Neural cell (in vitro differentiated cells): ENCODE measurements around the gene KREMEN1. TPM values are rescaled to one million over a fixed set of nuclear protein-coding genes. Genes with fewer than 3 reads are reported as not detected.

Experiments used
- H2AFZ ChIP-seq: fragments of 200-600, 300-800 bp; sonication (generic), shearing (Covaris generic); 2 replicates; pipeline ENCODE4 v1.6.0; 2014; ENCODE audit warnings: low read depth, mild to moderate bottlenecking, antibody characterized with exemption, low read length, moderate library complexity
- H3F3A ChIP-seq: fragments of 200-600 bp; shearing (Covaris generic); 2 replicates; pipeline ENCODE4 v1.6.1; 2016; ENCODE audit warnings: mild to moderate bottlenecking, moderate library complexity, mixed read lengths, antibody characterized with exemption, low read length; ENCODE audit not compliant: insufficient read depth, poor library complexity, severe bottlenecking
- H3K27ac ChIP-seq: fragments of 200-600, 300-800 bp; sonication (generic), shearing (Covaris generic); 2 replicates; pipeline ENCODE4 v1.5.1; 2014; ENCODE audit warnings: mild to moderate bottlenecking, low read length, moderate library complexity
- H3K27me3 ChIP-seq: fragments of 300-800, 200-600 bp; sonication (generic), shearing (Covaris generic); 2 replicates; pipeline ENCODE4 v1.6.0; 2014; ENCODE audit warnings: mild to moderate bottlenecking, low read depth, low read length, moderate library complexity; ENCODE audit not compliant: insufficient read depth
- H3K36me3 ChIP-seq: fragments of 300-800, 200-600 bp; sonication (generic), shearing (Covaris generic); 2 replicates; pipeline ENCODE4 v1.5.1; 2014; ENCODE audit warnings: mild to moderate bottlenecking, antibody characterized with exemption, low read length, moderate library complexity; ENCODE audit not compliant: insufficient read depth
- H3K4me2 ChIP-seq: fragments of 300-800, 200-600 bp; sonication (generic), shearing (Covaris generic); 2 replicates; pipeline ENCODE4 v1.6.0; 2014; ENCODE audit warnings: mild to moderate bottlenecking, low read length
- H3K4me3 ChIP-seq: fragments of 300-800, 200-600 bp; sonication (generic), shearing (Covaris generic); 2 replicates; pipeline ENCODE4 v1.5.1; 2014; ENCODE audit warnings: mild to moderate bottlenecking, low read length, moderate library complexity
- H3K79me2 ChIP-seq: fragments of 200-600 bp; shearing (Covaris generic); replicated peaks from 2 replicates; pipeline ENCODE4 v1.6.0; 2014; ENCODE audit warnings: mild to moderate bottlenecking, low read length, moderate library complexity; ENCODE audit not compliant: insufficient read depth
- H3K9ac ChIP-seq: fragments of 300-800, 200-600 bp; sonication (generic), shearing (Covaris generic); 2 replicates; pipeline ENCODE4 v1.6.1; 2016; ENCODE audit warnings: mild to moderate bottlenecking, low read length, mixed read lengths
- H3K9me2 ChIP-seq: fragments of 200-600 bp; shearing (Covaris generic); 2 replicates; pipeline ENCODE4 v1.6.1; 2016; ENCODE audit warnings: mild to moderate bottlenecking, low read length, mixed read lengths; ENCODE audit not compliant: insufficient read depth
- H3K9me3 ChIP-seq: fragments of 200-600, 300-800 bp; sonication (generic), shearing (Covaris generic); 2 replicates; pipeline ENCODE4 v1.6.1; 2016; ENCODE audit warnings: mild to moderate bottlenecking, mixed run types, low read length, moderate library complexity, mixed read lengths
- H4K20me1 ChIP-seq: fragments of 200-600 bp; shearing (Covaris generic); 2 replicates; pipeline ENCODE4 v1.6.1; 2016; ENCODE audit warnings: mild to moderate bottlenecking, mixed run types; ENCODE audit not compliant: insufficient read depth
- CTCF ChIP-seq: fragments of 450-650 bp; IDR thresholded peaks from 2 replicates; pipeline ENCODE4 v1.5.1; 2014; ENCODE audit warnings: antibody characterized with exemption, mild to moderate bottlenecking, moderate library complexity; ENCODE audit not compliant: poor library complexity, severe bottlenecking
- EP300 ChIP-seq: fragments of 450-650 bp; conservative IDR thresholded peaks from 2 replicates; pipeline ENCODE4 v1.6.1; 2014; ENCODE audit warnings: antibody characterized with exemption, mild to moderate bottlenecking, moderate library complexity; ENCODE audit not compliant: poor library complexity, severe bottlenecking
- EZH2 ChIP-seq: fragments of 200-600, 300-800 bp; shearing (Covaris generic), sonication (generic); IDR thresholded peaks from 2 replicates; pipeline ENCODE4 v1.6.1; 2014; ENCODE audit warnings: antibody characterized with exemption, low read length, borderline replicate concordance, mild to moderate bottlenecking; ENCODE audit not compliant: insufficient read depth, poor library complexity, severe bottlenecking
- MXI1 ChIP-seq: fragments of 450-650 bp; conservative IDR thresholded peaks from 2 replicates; pipeline ENCODE4 v1.6.1; 2014; ENCODE audit warnings: antibody characterized with exemption, mild to moderate bottlenecking; ENCODE audit not compliant: poor library complexity, severe bottlenecking
- POLR2AphosphoS5 ChIP-seq: IDR thresholded peaks from 2 replicates; pipeline ENCODE4 v1.6.1; 2012
- RAD21 ChIP-seq: fragments of 450-650 bp; conservative IDR thresholded peaks from 2 replicates; pipeline ENCODE4 v1.6.1; 2014; ENCODE audit warnings: antibody characterized with exemption, mild to moderate bottlenecking, moderate library complexity
- REST ChIP-seq: IDR thresholded peaks from 2 replicates; pipeline ENCODE4 v1.6.1; 2012; ENCODE audit warnings: borderline replicate concordance
- SMC3 ChIP-seq: fragments of 450-650 bp; conservative IDR thresholded peaks from 2 replicates; pipeline ENCODE4 v1.6.1; 2014; ENCODE audit warnings: antibody characterized with exemption, mild to moderate bottlenecking, moderate library complexity; ENCODE audit not compliant: poor library complexity
- TAF1 ChIP-seq: IDR thresholded peaks from 2 replicates; pipeline ENCODE4 v1.6.1; 2012; ENCODE audit warnings: low read depth
- polyA plus RNA-seq: library from polyadenylated mRNA; depleted of rRNA; stranded (reverse); fragments of >200 nt; gene quantifications from 2 replicates; pipeline ENCODE4 v1.2.3, GENCODE V29; 2014

The KREMEN1 gene
- polyA plus RNA-seq, 1 donor from 2014 or later = 3.3 TPM

GRCh38 chr22:29098296-29098695 lies 25.5 kb downstream of the KREMEN1 start:
- no peak overlapping the region for H3K9ac ChIP-seq
- H3K27ac ChIP-seq = no peak overlapping the region
- H4K20me1 ChIP-seq = no peaks in the 10 kb centered on the region
- H2AFZ ChIP-seq = no peak overlapping the region
- no peak overlapping the region for H3K4me3 ChIP-seq
- no peaks in the 10 kb centered on the region for H3K36me3 ChIP-seq
- no peaks in the 10 kb centered on the region for H3K9me3 ChIP-seq
- no peaks in the 10 kb centered on the region for H3K9me2 ChIP-seq
- no peak for TF ChIP-seq POLR2AphosphoS5
- TF ChIP-seq EP300 = no peak
- no peak for TF ChIP-seq EZH2
- H3K27me3 ChIP-seq = no peaks in the 10 kb centered on the region
- no peaks in the 10 kb centered on the region for H3K79me2 ChIP-seq
- H3K4me2 ChIP-seq = no peak overlapping the region
- H3F3A ChIP-seq = no peaks in the 10 kb centered on the region

GRCh38 chr22:29102300-29102699 lies 29.5 kb downstream of the KREMEN1 start:
- Histone ChIP-seq H3K9me3 (no peaks in the 10 kb centered on the region), H2AFZ (no peak overlapping the region), H3K27ac (no peak overlapping the region), H3K27me3 (no peaks in the 10 kb centered on the region), H3K4me3 (no peak overlapping the region), H3K36me3 (no peaks in the 10 kb centered on the region), H4K20me1 (no peaks in the 10 kb centered on the region), H3K79me2 (no peaks in the 10 kb centered on the region), H3K9me2 (no peaks in the 10 kb centered on the region), H3K9ac (no peak overlapping the region), H3F3A (no peaks in the 10 kb centered on the region), H3K4me2 (no peak overlapping the region)
- TF ChIP-seq SMC3 (no peak), EZH2 (no peak), RAD21 (no peak), TAF1 (no peak), CTCF (no peak), MXI1 (no peak), EP300 (no peak), POLR2AphosphoS5 (no peak), REST (no peak)

GRCh38 chr22:29103121-29103520 lies 30.3 kb downstream of the KREMEN1 start:
- Histone ChIP-seq H3K27me3 (no peaks in the 10 kb centered on the region), H2AFZ (no peak overlapping the region), H3K4me3 (no peak overlapping the region), H3K9me3 (no peaks in the 10 kb centered on the region), H3K27ac (no peak overlapping the region), H3K4me2 (no peak overlapping the region), H4K20me1 (no peaks in the 10 kb centered on the region), H3K36me3 (no peaks in the 10 kb centered on the region), H3K9me2 (no peaks in the 10 kb centered on the region), H3F3A (no peaks in the 10 kb centered on the region), H3K79me2 (no peaks in the 10 kb centered on the region), H3K9ac (no peak overlapping the region)
- TF ChIP-seq MXI1 (no peak), EZH2 (no peak), RAD21 (no peak), TAF1 (no peak), POLR2AphosphoS5 (no peak), REST (no peak), EP300 (no peak), CTCF (no peak), SMC3 (no peak)
